GM12878 (cell line): ENCODE results near the gene RREB1.

Experiments used
- CBX3 ChIP-seq: fragments of 200-600 bp; sonication (generic); IDR thresholded peaks from 2 replicates; pipeline ENCODE4 v1.6.1; 2016; ENCODE audit warnings: low read depth, borderline replicate concordance
- CTCF ChIP-seq, 3 experiments: IDR thresholded peaks in 2 of 3; conservative IDR thresholded peaks in 1 of 3; 2 replicates each; pipeline ENCODE4 v1.5.1; 2011; ENCODE audit warnings: low read depth in 3 of 3, low read length in 3 of 3, mild to moderate bottlenecking in 3 of 3, control low read depth in 2 of 3, moderate library complexity in 2 of 3, inconsistent platforms in 1 of 3, mixed read lengths in 1 of 3; ENCODE audit not compliant: control insufficient read depth in 2 of 3, insufficient read depth in 1 of 3; ENCODE audit errors: extremely low read depth in 1 of 3
- JUND ChIP-seq: IDR thresholded peaks from 2 replicates; pipeline ENCODE4 v1.6.1; 2012; ENCODE audit warnings: low read depth, mild to moderate bottlenecking, low read length, improper control_type of control experiment, moderate library complexity
- POLR2A ChIP-seq: IDR thresholded peaks from 2 replicates; pipeline ENCODE4 v1.6.1; 2011; ENCODE audit warnings: low read depth, mild to moderate bottlenecking, low read length
- RAD21 ChIP-seq: IDR thresholded peaks from 2 replicates; pipeline ENCODE4 v1.6.1; 2011; ENCODE audit warnings: mild to moderate bottlenecking, low read depth, low read length, moderate library complexity; ENCODE audit not compliant: insufficient read depth
- RFX5 ChIP-seq: IDR thresholded peaks from 2 replicates; pipeline ENCODE4 v1.6.1; 2011; ENCODE audit warnings: low read depth, low read length, improper control_type of control experiment
- SREBF2 ChIP-seq: IDR thresholded peaks from 2 replicates; pipeline ENCODE4 v1.6.1; 2012; ENCODE audit warnings: mild to moderate bottlenecking, low read length
- TAF1 ChIP-seq: IDR thresholded peaks from 2 replicates; pipeline ENCODE4 v1.6.1; 2011; ENCODE audit warnings: mild to moderate bottlenecking, low read depth, low read length, borderline replicate concordance
- TARDBP ChIP-seq: IDR thresholded peaks from 2 replicates; pipeline ENCODE4 v1.6.1; 2016; ENCODE audit warnings: borderline replicate concordance

DNA sequence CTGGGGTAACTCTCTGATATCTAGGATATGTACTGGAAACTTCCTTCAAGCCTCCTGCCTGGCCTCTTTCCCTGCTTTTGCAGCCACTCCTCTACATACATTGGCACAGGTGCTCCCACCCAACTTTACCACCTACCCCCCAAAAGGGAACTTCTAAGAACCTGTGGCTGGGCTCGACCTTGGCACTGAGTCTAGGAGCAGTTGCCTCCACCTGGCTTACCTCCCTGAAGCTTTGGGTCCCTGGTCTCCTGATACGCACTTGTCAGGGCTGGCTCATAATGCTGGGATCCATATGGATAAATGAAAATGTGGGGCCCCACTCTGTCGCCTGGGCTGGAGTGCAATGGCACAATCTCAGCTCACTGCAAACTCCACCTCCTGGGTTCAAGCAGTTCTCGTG, 149.0 kb downstream of the RREB1 start:
- TF ChIP-seq CBX3 (no peak), CTCF (IDR thresholded peaks at IDR 0.05 in 2 of 3, conservative IDR thresholded peaks at IDR 0.05 in 1 of 3; ENCODE audit: control insufficient read depth in 2 of 3, extremely low read depth in 1 of 3, insufficient read depth in 1 of 3, low read depth in 3 of 3, low read length in 3 of 3) (no peak), JUND (no peak), TARDBP (no peak), TAF1 (no peak), RFX5 (no peak), SREBF2 (no peak), POLR2A (no peak), RAD21 (no peak)
